ENCODE measurements around the gene ALG2. TPM values are rescaled to one million over a fixed set of nuclear protein-coding genes. Genes with fewer than 3 reads are reported as not detected.

Gene ALG2
- polyA plus RNA-seq, 1 of the 3 experiments (the other 2 are of a cell fraction) = 31.6 TPM

- POLR2A ChIA-PET = no interaction called here
- Histone ChIP-seq H3K9ac (no peak overlapping the region), H3K9me3 (no peaks in the 10 kb centered on the region), H3K36me3 (replicated peaks in 1 of 2; ENCODE audit: control insufficient read depth in 1 of 2, insufficient read depth in 2 of 2, low read length in 1 of 2) (no peaks in the 10 kb centered on the region), H2AFZ (ENCODE audit: low read depth) (no peak overlapping the region), H3K4me2 (no peak overlapping the region), H3K27me3 (ENCODE audit: insufficient read depth) (no peaks in the 10 kb centered on the region), H4K20me1 (ENCODE audit: insufficient read depth) (no peaks in the 10 kb centered on the region), H3K4me1 (ENCODE audit: control insufficient read depth in 1 of 2, insufficient read depth in 2 of 2, low read depth in 1 of 2, low read length in 1 of 2) (peaks cover 3 to 29% of the 10 kb centered on the region in 2 experiments; a peak in 1 of 4 replicates), H3K79me2 (ENCODE audit: insufficient read depth) (no peaks in the 10 kb centered on the region), H3K9me2 (no peaks in the 10 kb centered on the region), H3K27ac (ENCODE audit: low read depth in 2 of 2, low read length in 1 of 2) (no peak overlapping the region), H3K4me3 (ENCODE audit: low read depth in 2 of 2, low read length in 1 of 2) (no peak overlapping the region), H3F3A (replicated peaks; ENCODE audit: insufficient read depth) (no peaks in the 10 kb centered on the region)
- TF ChIP-seq MXI1 (IDR thresholded peaks at IDR 0.05; ENCODE audit: low read depth, low read length) (no peak), EZH2phosphoT487 (IDR thresholded peaks at IDR 0.05; ENCODE audit: borderline replicate concordance, low read depth) (no peak), TAF1 (IDR thresholded peaks at IDR 0.05; ENCODE audit: borderline replicate concordance, low read depth, low read length) (no peak), EP300 (IDR thresholded peaks at IDR 0.05; ENCODE audit: borderline replicate concordance in 1 of 2, low read depth in 1 of 2, low read length in 1 of 2) (no peak), USF2 (IDR thresholded peaks at IDR 0.05; ENCODE audit: borderline replicate concordance, low read depth, low read length) (no peak), POLR2AphosphoS5 (IDR thresholded peaks at IDR 0.05; ENCODE audit: low read depth, low read length) (no peak), NRF1 (IDR thresholded peaks at IDR 0.05; ENCODE audit: low read depth, low read length) (no peak), FOSL2 (IDR thresholded peaks at IDR 0.05; ENCODE audit: borderline replicate concordance, low read depth) (no peak), CTCF (IDR thresholded peaks at IDR 0.05) (no peak)
- CTCF ChIA-PET = no interaction called here
- 87% methylated on average over 4 of the region's 4 CpGs for WGBS (ENCODE audit: low lambda C conversion rate)
- no peak for DNase-seq
These were observed 34.4 kb downstream of the ALG2 start for GRCh38 chr9:99187311-99187710.

- CTCF ChIA-PET = interaction anchor here (0.9 to 5.5 kb wide), 17 partner anchors 8 to 1137 kb away, joined by 3 to 66 read pairs (median 11); partner anchors contain the start of genes ALG2 and SEC61B
- H3K9ac ChIP-seq = no peak overlapping the region
- no peaks in the 10 kb centered on the region for H3K36me3 ChIP-seq (replicated peaks in 1 of 2; ENCODE audit: control insufficient read depth in 1 of 2, insufficient read depth in 2 of 2, low read length in 1 of 2)
- peak; percentile 46 for DNase-seq
- POLR2A ChIA-PET = interaction anchor here (0.9 to 1.4 kb wide), 2 partner anchors 15 to 36 kb away, joined by 4 read pairs; partner anchors contain the start of genes ALG2 and SEC61B
- no peaks in the 10 kb centered on the region for H3F3A ChIP-seq (replicated peaks; ENCODE audit: insufficient read depth)
- H3K4me2 ChIP-seq = no peak overlapping the region
- H3K27ac ChIP-seq (ENCODE audit: low read depth in 2 of 2, low read length in 1 of 2) = peak overlapping the region in 1 of 2 experiments; percentile 43; a peak in 2 of 4 replicates
- H2AFZ ChIP-seq (ENCODE audit: low read depth) = no peak overlapping the region
- no peak overlapping the region for H3K4me3 ChIP-seq (ENCODE audit: low read depth in 2 of 2, low read length in 1 of 2)
- WGBS (ENCODE audit: low lambda C conversion rate) = 71% methylated on average over 5 of the region's 5 CpGs
- no peaks in the 10 kb centered on the region for H3K27me3 ChIP-seq (ENCODE audit: insufficient read depth)
- H3K9me3 ChIP-seq = no peaks in the 10 kb centered on the region
- no peaks in the 10 kb centered on the region for H3K9me2 ChIP-seq
- no peaks in the 10 kb centered on the region for H4K20me1 ChIP-seq (ENCODE audit: insufficient read depth)
- H3K4me1 ChIP-seq (ENCODE audit: control insufficient read depth in 1 of 2, insufficient read depth in 2 of 2, low read depth in 1 of 2, low read length in 1 of 2) = peaks cover 3 to 29% of the 10 kb centered on the region in 2 experiments; a peak in 1 of 4 replicates
- no peaks in the 10 kb centered on the region for H3K79me2 ChIP-seq (ENCODE audit: insufficient read depth)
- TF ChIP-seq MAX (IDR thresholded peaks at IDR 0.05; ENCODE audit: low read depth) (no peak), EP300 (IDR thresholded peaks at IDR 0.05; ENCODE audit: borderline replicate concordance in 1 of 2, low read depth in 1 of 2, low read length in 1 of 2) (no peak; a peak in 1 of 4 replicates), GABPA (IDR thresholded peaks at IDR 0.05; ENCODE audit: low read depth) (no peak), RAD21 (IDR thresholded peaks at IDR 0.05; ENCODE audit: low read length) (peak; percentile 35; the same call in 1 of the 2 replicates), TEAD4 (IDR thresholded peaks at IDR 0.05; ENCODE audit: borderline replicate concordance, insufficient read depth) (no peak), USF2 (IDR thresholded peaks at IDR 0.05; ENCODE audit: borderline replicate concordance, low read depth, low read length) (no peak), IRF3 (IDR thresholded peaks at IDR 0.05; ENCODE audit: low read depth, low read length) (no peak), JUND (IDR thresholded peaks at IDR 0.05) (no peak), EZH2phosphoT487 (IDR thresholded peaks at IDR 0.05; ENCODE audit: borderline replicate concordance, low read depth) (no peak), GATA2 (CRISPR knock-in tag; IDR thresholded peaks at IDR 0.05) (no peak), NFIC (IDR thresholded peaks at IDR 0.05; ENCODE audit: borderline replicate concordance) (no peak), RFX5 (IDR thresholded peaks at IDR 0.05; ENCODE audit: low read length) (no peak), FOSL2 (IDR thresholded peaks at IDR 0.05; ENCODE audit: borderline replicate concordance, low read depth) (no peak), TAF1 (IDR thresholded peaks at IDR 0.05; ENCODE audit: borderline replicate concordance, low read depth, low read length) (no peak), CHD2 (IDR thresholded peaks at IDR 0.05; ENCODE audit: low read length, partially characterized antibody) (no peak), RCOR1 (IDR thresholded peaks at IDR 0.05; ENCODE audit: low read length) (peak; percentile 69; the same call in 1 of the 2 replicates)
These were observed 35.8 kb downstream of the ALG2 start for GRCh38 chr9:99185934-99186333.
